HG02852 (cell line): Measurements from ENCODE around the gene CREB1.

Experiments used
- ATAC-seq: cut with Tn5 transposase; IDR thresholded peaks from one replicate; pipeline ENCODE4 v1.9.1; 2021; ENCODE audit warnings: mild to moderate bottlenecking, moderate library complexity; ENCODE audit not compliant: unreplicated experiment

The CREB1 gene

GRCh38 chr2:207503234-207503633 lies 26.5 kb upstream of the CREB1 start:
- ATAC-seq = peak; percentile 72

DNA sequence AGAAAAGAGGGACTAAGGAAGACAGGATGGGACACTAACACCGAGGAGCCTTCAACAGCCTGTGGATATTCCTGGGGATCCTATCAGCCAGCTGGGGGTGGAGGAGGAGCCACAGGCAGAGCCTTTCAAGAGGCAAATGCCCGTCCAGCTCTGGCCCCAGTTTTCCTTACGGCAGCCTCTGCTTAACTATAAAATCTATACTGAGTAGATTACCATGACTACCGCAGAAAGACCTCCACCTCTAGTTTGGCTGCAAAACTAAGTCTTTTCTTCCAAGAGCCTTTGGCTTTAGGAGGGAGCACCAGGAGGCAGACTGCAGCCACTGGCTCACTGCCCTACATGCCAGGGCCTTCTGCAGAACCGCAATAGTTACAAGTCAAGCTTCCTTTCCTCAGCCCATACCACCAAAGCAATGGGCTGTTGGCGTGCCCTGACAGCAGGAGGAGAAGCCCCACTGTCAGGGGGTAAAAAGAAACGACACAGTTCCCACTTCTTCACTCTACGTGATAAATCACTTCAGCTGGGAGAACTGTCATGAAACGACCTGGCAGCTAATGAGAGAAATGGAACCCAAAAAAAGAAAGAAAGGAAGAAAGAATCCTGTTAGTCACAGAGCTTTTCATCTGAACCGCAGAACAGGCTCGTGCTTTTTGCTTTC lies 25.1 kb upstream of the CREB1 start:
- ATAC-seq = no peak

DNA sequence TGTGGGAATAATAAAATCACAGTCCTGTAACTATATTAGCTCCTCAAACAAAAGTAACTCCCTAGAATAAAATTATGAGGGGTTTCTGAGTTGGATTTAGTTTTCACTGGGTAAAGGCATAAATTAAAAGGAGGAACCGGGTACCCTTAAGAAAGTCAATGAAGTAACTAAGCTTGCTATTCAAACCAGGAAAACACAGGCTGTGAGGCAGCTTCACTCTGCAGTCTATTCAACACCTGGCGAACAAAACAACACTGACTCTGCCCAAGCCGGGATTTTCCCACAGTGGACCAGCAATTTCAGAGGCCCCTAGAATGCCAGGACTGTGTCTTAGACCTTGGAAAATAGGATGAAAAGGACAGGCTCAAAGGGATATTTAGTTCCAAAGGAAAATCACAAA lies 24.6 kb upstream of the CREB1 start:
- no peak for ATAC-seq

DNA sequence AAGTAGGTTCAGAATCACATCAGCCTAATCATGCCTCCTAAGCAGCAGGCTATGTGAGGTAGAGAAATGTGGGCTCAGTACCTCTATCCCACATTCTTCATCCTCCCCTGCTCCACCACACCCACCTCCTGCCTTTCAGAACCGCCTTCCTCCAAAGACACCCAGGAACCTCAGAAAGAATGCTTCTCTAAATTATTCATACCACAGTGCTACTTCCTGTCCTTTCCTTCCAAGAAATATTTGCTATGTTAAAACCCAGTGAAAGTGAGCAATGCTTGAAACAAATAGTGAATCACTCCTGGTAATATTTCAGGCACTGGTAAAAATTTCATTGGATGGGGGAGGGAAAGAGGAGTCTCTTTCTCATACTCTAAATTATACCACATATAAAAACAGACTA lies 24.0 kb upstream of the CREB1 start:
- no peak for ATAC-seq

- ATAC-seq = peak; percentile 31
Measured at GRCh38 chr2:207506426-207506825, 23.3 kb upstream of the CREB1 start.

- ATAC-seq = no peak
Measured at GRCh38 chr2:207510148-207510547, 19.6 kb upstream of the CREB1 start.

GRCh38 chr2:207511851-207512250 lies 17.9 kb upstream of the CREB1 start:
- no peak for ATAC-seq

- ATAC-seq = no peak
Measured at GRCh38 chr2:207512356-207512755, 17.4 kb upstream of the CREB1 start.

DNA sequence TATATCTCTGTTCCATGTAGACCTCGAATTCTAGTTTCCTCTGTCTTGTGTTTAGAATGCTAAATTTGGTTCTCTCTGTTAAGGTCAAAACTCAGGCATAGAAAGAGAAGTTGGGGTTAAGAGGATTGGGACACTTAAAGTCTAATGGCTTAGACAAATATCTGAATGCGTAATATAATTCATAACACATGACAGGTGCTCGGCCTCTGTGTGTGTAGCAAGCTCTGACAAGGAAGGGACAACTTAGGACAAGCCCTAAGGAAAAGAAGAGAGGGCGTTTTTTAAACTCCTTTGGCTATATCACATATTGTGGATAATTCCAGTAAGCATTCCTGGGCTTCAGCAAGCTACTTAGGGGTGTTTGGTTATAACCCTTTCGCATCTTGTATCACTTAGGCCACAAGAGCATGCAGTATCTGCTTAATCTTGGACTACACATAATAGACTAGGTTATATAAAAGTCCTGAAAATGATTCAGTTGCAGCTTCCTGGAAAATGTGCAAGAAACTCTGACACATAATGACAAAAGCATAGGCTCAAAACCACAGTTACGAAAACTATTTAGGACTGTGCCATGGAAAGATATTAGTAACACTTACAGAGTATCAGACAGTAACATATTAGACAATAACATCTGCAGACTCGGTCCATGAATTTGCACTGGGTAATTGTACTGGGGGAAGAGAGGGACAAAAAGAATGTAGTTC lies 16.1 kb upstream of the CREB1 start:
- ATAC-seq = no peak

DNA sequence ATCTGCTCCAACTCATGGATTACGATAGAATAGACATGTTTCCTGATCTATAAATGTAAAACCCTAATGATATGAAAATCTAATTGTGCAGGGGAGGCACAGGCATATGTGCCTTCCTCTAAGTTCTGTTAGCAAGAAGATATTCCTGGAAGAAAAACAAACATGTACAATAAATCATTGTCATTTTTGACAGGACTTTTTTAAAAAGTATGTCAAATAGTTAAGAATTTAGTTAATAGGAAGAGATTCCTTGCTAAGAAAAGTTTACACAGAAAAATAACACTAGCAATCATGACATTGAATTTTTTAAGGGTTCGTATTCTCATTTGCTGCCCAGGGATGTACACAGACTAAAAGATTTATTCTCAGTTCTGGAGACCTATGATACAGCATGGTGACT lies 15.3 kb upstream of the CREB1 start:
- ATAC-seq = no peak

GRCh38 chr2:207515671-207516070 lies 14.1 kb upstream of the CREB1 start:
- ATAC-seq = no peak

DNA sequence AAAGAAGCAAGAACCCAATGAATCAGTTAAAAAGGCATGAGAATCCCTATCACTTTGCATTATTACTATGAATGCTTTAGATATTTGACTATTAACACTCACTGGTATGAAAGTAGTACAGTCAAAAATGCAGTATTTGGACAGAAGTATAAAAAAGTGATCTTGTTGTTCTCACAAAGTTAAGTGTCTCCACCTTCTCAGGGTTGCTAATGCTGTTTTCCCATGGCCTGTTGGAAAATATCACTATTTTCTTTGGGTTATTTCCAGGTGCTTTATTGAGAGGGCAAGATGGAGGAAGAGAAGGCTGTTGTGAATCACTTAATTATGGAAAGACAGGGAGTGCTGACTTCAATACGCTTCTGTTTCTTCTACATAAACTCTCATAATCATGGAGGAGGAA lies 13.6 kb upstream of the CREB1 start:
- ATAC-seq = no peak

DNA sequence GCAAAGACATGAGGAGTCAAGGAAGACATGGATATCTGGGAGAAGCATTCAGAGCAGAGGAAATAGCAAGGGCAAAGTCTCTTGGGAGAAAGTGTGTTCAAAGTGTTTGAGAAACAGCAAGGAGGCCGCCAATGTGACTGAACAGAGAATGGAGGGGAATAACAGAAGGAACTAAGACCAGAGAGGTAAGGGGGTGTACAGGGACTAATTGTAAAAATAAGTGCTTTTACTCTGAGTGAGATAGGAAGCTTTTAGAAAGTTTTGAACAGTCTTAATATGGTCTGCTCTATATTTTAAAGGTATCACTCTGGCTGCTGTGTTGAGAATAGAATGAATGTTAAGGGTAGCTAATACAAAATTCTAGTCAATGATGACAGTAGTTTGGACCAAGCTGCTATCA lies 6.8 kb upstream of the CREB1 start:
- ATAC-seq = no peak

- ATAC-seq = no peak
Measured at GRCh38 chr2:207525296-207525695, 4.5 kb upstream of the CREB1 start.

GRCh38 chr2:207528980-207529329 lies 807 bp upstream of the CREB1 start:
- ATAC-seq = peak; percentile 6

DNA sequence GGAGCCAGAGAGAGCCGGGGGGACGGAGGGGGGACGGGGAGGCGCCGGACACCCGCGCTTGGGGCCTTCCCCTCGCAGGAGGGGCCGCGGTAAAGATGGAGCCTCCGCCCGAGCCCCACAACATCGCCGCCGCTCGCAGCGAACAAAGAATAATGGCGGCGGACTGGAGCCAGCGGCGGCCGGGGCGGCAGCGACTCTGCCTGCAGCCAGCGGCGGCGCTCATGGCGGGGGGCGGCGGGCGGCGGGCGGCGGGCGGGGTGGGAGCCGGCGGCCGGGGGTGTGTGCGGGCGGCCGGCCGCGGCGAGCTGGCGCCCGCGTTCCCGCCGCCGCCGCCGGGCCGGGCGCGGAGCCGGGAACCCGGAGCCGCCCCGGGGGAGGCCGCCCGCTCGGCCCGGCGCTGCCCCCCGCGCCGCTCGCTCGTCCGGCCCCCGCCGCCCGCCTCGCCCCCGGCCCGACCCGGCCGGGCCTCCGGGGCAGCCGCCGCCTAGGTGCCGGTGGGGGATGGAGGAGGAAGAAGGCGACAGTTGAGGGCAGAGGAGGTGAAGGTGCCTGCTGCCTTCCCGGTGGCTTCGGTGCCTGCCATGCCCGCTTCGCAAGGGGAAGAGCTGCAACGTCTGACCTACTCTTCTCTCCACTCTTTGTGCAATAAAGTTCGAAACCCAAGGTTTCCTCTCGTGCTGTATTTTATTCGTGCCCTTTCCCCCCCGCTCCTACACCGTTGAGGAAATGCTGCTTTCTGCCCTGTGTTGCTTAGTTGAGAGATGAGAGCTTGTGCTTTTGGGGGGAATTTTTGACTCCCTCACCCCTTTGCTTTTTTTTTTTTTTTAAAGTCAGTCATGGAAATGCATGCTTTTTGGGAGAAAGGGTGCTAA lies 634 bp downstream of the CREB1 start:
- peak; percentile 4 for ATAC-seq

GRCh38 chr2:207531032-207531952 lies 1.5 kb downstream of the CREB1 start:
- no peak for ATAC-seq

DNA sequence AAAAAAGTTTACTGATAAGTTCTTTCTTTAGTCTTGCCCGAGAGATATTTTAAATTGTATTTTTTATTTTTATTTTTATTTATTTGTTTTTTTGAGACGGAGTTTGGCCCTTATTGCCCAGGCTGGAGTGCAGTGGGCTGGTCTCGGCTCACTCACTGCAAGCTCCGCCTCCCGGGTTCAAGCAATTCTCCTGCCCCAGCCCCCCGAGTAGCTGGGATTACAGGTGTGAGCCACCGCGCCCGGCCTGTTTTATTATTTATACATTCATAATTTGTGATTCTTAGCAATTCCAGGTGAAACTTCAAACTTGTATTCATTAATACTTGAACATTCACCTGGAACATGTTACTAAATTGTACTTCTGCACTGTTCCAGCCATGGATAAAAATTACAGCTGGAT lies 2.9 kb downstream of the CREB1 start:
- ATAC-seq = no peak

GRCh38 chr2:207533461-207534008 lies 3.8 kb downstream of the CREB1 start:
- ATAC-seq = no peak

DNA sequence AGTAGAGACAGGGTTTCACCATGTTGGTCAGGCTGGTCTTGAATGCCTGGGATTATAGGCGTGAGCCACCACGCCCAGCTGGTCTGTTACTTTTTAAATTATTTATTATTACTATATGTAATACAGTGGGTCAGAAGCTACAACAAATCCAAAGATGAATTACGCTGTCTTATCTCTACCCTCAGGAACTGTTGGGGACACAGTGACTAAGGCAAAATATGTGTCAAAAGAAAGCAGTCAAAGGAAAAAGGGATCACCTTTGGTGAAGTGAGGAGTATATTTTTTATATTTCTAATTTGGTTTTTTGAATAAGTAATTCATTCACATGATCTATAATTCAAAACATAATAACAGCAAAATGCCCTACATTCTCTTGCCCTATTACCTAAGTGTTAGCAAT lies 4.7 kb downstream of the CREB1 start:
- ATAC-seq = no peak

- ATAC-seq = no peak
Measured at GRCh38 chr2:207539470-207539869, 9.7 kb downstream of the CREB1 start.
